ENCODE measurements around the gene VENTX.

GRCh38 chr10:133231244-133231945, 6.3 kb upstream of the VENTX start:
- no peak for TF ChIP-seq POLR2AphosphoS5 (IDR thresholded peaks at IDR 0.05; ENCODE audit: low read depth, low read length)
- no peak for TF ChIP-seq POLR2A (IDR thresholded peaks at IDR 0.05; ENCODE audit: low read depth, low read length)
- no peak for TF ChIP-seq TAF1 (IDR thresholded peaks at IDR 0.05; ENCODE audit: borderline replicate concordance, low read depth, low read length)
